SK-N-SH (cell line): Measurements from ENCODE around the gene PANK4. TPM values are rescaled to one million over a fixed set of nuclear protein-coding genes. Genes with fewer than 3 reads are reported as not detected.

Source experiments
- CTCF ChIA-PET: fragments of 300-600, 350-600 bp; formaldehyde crosslinking; extraction: SDS; loops from one replicate; lab custom pipeline; 2021; lab: Yijun Ruan, JAX
- POLR2A ChIA-PET: fragments of 350-600 bp; sonication (Branson Sonifier 250); formaldehyde crosslinking; extraction: SDS; loops from one replicate; lab custom pipeline; 2020; ENCODE audit warnings: antibody characterized with exemption, inconsistent platforms; lab: Yijun Ruan, JAX
- DNase-seq: peaks from one replicate; pipeline ENCODE4 v3.0.0; 2012
- H2AFZ ChIP-seq: fragments of 200-600 bp; sonication (generic); 2 replicates; pipeline ENCODE4 v1.8.1; 2016; ENCODE audit warnings: antibody characterized with exemption, mild to moderate bottlenecking, low read depth
- H3F3A ChIP-seq: fragments of 200-600 bp; sonication (generic); replicated peaks from 2 replicates; pipeline ENCODE3; 2016; ENCODE audit warnings: antibody characterized with exemption, mild to moderate bottlenecking; ENCODE audit not compliant: insufficient read depth
- H3K27ac ChIP-seq, 2 experiments: fragments of 200-500 bp in 1 of 2; fragments of 200-600 bp in 1 of 2; sonication (Bioruptor generic) in 1 of 2; sonication (generic), shearing (Covaris generic) in 1 of 2; 2 replicates each; pipeline versions ENCODE4 v1.5.1 to v1.6.1; 2014 to 2016; ENCODE audit warnings: low read depth in 2 of 2, inconsistent platforms in 1 of 2, low read length in 1 of 2, mild to moderate bottlenecking in 1 of 2, mixed read lengths in 1 of 2
- H3K27me3 ChIP-seq: fragments of 200-600 bp; sonication (generic), shearing (Covaris generic); 2 replicates; pipeline ENCODE4 v1.6.1; 2016; ENCODE audit warnings: mixed run types; ENCODE audit not compliant: insufficient read depth
- H3K36me3 ChIP-seq, 2 experiments: fragments of 200-500 bp in 1 of 2; fragments of 200-600 bp in 1 of 2; sonication (Bioruptor generic) in 1 of 2; sonication (generic) in 1 of 2; replicated peaks in 1 of 2; 2 replicates each; pipeline versions ENCODE3 to v1.5.1; 2014 to 2016; ENCODE audit warnings: low read length in 1 of 2, mild to moderate bottlenecking in 1 of 2; ENCODE audit not compliant: insufficient read depth in 2 of 2, control insufficient read depth in 1 of 2
- H3K4me1 ChIP-seq, 2 experiments: fragments of 200-500 bp in 1 of 2; fragments of 200-600 bp in 1 of 2; sonication (Bioruptor generic) in 1 of 2; sonication (generic), shearing (Covaris generic) in 1 of 2; 2 replicates each; pipeline versions ENCODE4 v1.5.1 to v1.6.1; 2014 to 2016; ENCODE audit warnings: low read depth in 1 of 2, low read length in 1 of 2, mixed run types in 1 of 2; ENCODE audit not compliant: insufficient read depth in 2 of 2, control insufficient read depth in 1 of 2
- H3K4me2 ChIP-seq: fragments of 200-600 bp; sonication (generic), shearing (Covaris generic); 2 replicates; pipeline ENCODE4 v1.6.1; 2017; ENCODE audit warnings: mixed run types
- H3K4me3 ChIP-seq, 2 experiments: fragments of 200-500 bp in 1 of 2; fragments of 200-600 bp in 1 of 2; sonication (Bioruptor generic) in 1 of 2; sonication (generic), shearing (Covaris generic) in 1 of 2; 2 replicates each; pipeline versions ENCODE4 v1.5.1 to v1.8.1; 2014 to 2016; ENCODE audit warnings: low read depth in 2 of 2, inconsistent platforms in 1 of 2, low read length in 1 of 2, mild to moderate bottlenecking in 1 of 2, mixed read lengths in 1 of 2, moderate library complexity in 1 of 2
- H3K79me2 ChIP-seq: fragments of 200-600 bp; sonication (generic); 2 replicates; pipeline ENCODE4 v1.8.1; 2017; ENCODE audit warnings: mild to moderate bottlenecking; ENCODE audit not compliant: insufficient read depth
- H3K9ac ChIP-seq: fragments of 200-600 bp; sonication (generic); 2 replicates; pipeline ENCODE4 v1.6.1; 2017; ENCODE audit warnings: mixed run types
- H3K9me2 ChIP-seq: fragments of 200-600 bp; sonication (generic); 2 replicates; pipeline ENCODE4 v1.6.1; 2017; ENCODE audit warnings: mixed run types
- H3K9me3 ChIP-seq: fragments of 200-600 bp; sonication (generic); 2 replicates; pipeline ENCODE4 v1.6.1; 2017; ENCODE audit warnings: mixed run types, mild to moderate bottlenecking, moderate library complexity
- H4K20me1 ChIP-seq: fragments of 200-600 bp; sonication (generic); 2 replicates; pipeline ENCODE4 v1.6.1; 2017; ENCODE audit warnings: mild to moderate bottlenecking, mixed run types; ENCODE audit not compliant: insufficient read depth
- CHD2 ChIP-seq: fragments of 150-350 bp; IDR thresholded peaks from 2 replicates; pipeline ENCODE4 v1.6.1; 2018; ENCODE audit warnings: low read length; ENCODE audit not compliant: partially characterized antibody
- ELF1 ChIP-seq: IDR thresholded peaks from 2 replicates; pipeline ENCODE4 v1.4.0; 2012
- EZH2phosphoT487 ChIP-seq: fragments of 200-600 bp; sonication (generic); IDR thresholded peaks from 2 replicates; pipeline ENCODE4 v1.6.1; 2017; ENCODE audit warnings: low read depth, mixed run types, mild to moderate bottlenecking, antibody characterized with exemption, moderate library complexity, borderline replicate concordance
- FOSL2 ChIP-seq: IDR thresholded peaks from 2 replicates; pipeline ENCODE4 v1.4.0; 2012; ENCODE audit warnings: low read depth, mild to moderate bottlenecking, moderate library complexity, borderline replicate concordance
- FOXJ3 ChIP-seq: sonication (generic); formaldehyde crosslinking; IDR thresholded peaks from 2 replicates; pipeline ENCODE4 v1.5.1; 2020; ENCODE audit warnings: mild to moderate bottlenecking, missing genetic modification reagents
- FOXM1 ChIP-seq: IDR thresholded peaks from 2 replicates; pipeline ENCODE4 v1.4.0; 2012; ENCODE audit warnings: low read depth, mild to moderate bottlenecking
- GATA2 ChIP-seq: sonication (generic); formaldehyde crosslinking; IDR thresholded peaks from 2 replicates; pipeline ENCODE4 v1.5.0; 2020; ENCODE audit warnings: mild to moderate bottlenecking, missing genetic modification reagents
- RFX5 ChIP-seq: IDR thresholded peaks from 2 replicates; pipeline ENCODE4 v1.6.1; 2012; ENCODE audit warnings: mild to moderate bottlenecking, improper control_type of control experiment, low read length
- RXRA ChIP-seq: IDR thresholded peaks from 2 replicates; pipeline ENCODE4 v1.4.0; 2012; ENCODE audit warnings: low read depth, mild to moderate bottlenecking, borderline replicate concordance
- SIN3A ChIP-seq: IDR thresholded peaks from 2 replicates; pipeline ENCODE4 v1.6.1; 2012; ENCODE audit warnings: low read depth, mild to moderate bottlenecking, low read length, moderate library complexity, borderline replicate concordance
- SMC3 ChIP-seq: IDR thresholded peaks from 2 replicates; pipeline ENCODE4 v1.6.1; 2012; ENCODE audit warnings: low read depth, low read length, improper control_type of control experiment
- TAF1 ChIP-seq: IDR thresholded peaks from 2 replicates; pipeline ENCODE4 v1.6.1; 2012; ENCODE audit warnings: low read depth, mild to moderate bottlenecking, low read length, moderate library complexity, borderline replicate concordance
- TCF12 ChIP-seq: IDR thresholded peaks from 2 replicates; pipeline ENCODE4 v1.4.0; 2012
- TEAD4 ChIP-seq: IDR thresholded peaks from 2 replicates; pipeline ENCODE4 v1.4.0; 2012; ENCODE audit warnings: mild to moderate bottlenecking, borderline replicate concordance; ENCODE audit not compliant: insufficient read depth
- YY1 ChIP-seq: IDR thresholded peaks from 2 replicates; pipeline ENCODE4 v1.4.0; 2012; ENCODE audit warnings: low read depth, mild to moderate bottlenecking
- WGBS: methylation state at CpG from one replicate; pipeline ENCODE4 v1.1.6; 2017; ENCODE audit warnings: low lambda C conversion rate; 5-methylcytosine and 5-hydroxymethylcytosine counted together
- polyA plus RNA-seq, 3 experiments: library from polyadenylated mRNA; depleted of rRNA; stranded (reverse); fragments of >200 nt; gene quantifications; 2 replicates each; pipeline ENCODE4 v1.2.3, GENCODE V29; 2012
- TF ChIP-seq, protein P1 (sequence below): fragments of 150-350 bp; IDR thresholded peaks from 2 replicates; pipeline ENCODE4 v1.6.1; 2017; ENCODE audit warnings: antibody characterized with exemption, low read length, low read depth, borderline replicate concordance
- TF ChIP-seq, protein P2 (sequence below): IDR thresholded peaks from 2 replicates; pipeline ENCODE4 v1.4.0; 2012; ENCODE audit warnings: low read depth, borderline replicate concordance

The PANK4 gene
- polyA plus RNA-seq, 1 of the 3 experiments (the other 2 are of a cell fraction), result 16.6 TPM

DNA sequence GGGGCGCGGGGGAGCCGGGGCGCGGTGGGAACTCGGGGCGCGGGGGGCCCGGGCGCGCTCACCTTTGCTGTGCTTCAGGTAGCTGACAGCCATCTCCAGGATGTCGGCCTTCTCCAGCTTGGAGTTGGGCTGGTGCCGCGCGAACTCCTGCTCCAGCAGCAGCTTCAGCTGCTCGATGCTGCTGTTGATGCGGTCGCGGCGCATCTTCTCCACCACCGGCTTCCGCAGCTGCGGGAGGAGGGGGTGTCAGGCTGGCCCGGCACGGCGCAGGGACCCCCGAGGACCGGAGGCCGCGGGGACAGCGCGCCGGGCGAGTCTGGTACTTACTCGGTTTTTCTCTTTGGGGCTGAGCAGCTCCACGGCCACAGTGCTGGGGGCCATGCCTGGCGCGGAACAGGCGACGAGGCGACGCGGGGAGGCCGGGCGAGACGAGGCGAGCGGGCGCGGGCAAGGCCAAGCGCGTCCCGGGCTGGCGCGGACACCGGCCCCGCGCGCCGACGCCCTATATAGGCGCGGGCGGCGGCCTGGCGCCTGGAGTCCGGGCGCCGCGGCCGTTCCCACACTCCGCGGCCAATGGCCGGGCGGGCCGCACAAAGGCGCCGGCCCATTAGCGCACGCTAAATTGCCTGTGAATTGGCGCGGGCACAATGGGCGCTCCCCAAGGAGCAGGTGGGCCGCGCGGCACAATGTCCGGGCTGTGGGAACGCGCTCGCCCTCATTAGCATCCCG, 3.6 kb upstream of the PANK4 start, which contains the start of gene HES5:
Gene HES5 (minus strand): TSS at position 480 of the 729 bp plus-strand sequence. CDS start 99 bp downstream, at position 381.
- ChIA-PET CTCF (interaction anchor here (1.0 to 7.7 kb wide), 5 partner anchors 14 to 335 kb away, joined by 3 to 35 read pairs (median 7); partner anchors contain the start of gene FAAP20), POLR2A (interaction anchor here (0.8 to 1.0 kb wide), 2 partner anchors 13 to 55 kb away, joined by 3 read pairs; no protein-coding TSS in a partner anchor)
- peaks cover 10% of the 10 kb centered on the region for H4K20me1 ChIP-seq
- H2AFZ ChIP-seq, result no peak within 1 kb of the TSS
- peak within 1 kb of the TSS in 1 of 2 experiments; percentile 12; a peak in 1 of 4 replicates for H3K4me3 ChIP-seq
- peak; percentile 73 for DNase-seq
- H3K9me2 ChIP-seq, result no peaks in the 10 kb centered on the region
- TF ChIP-seq EZH2phosphoT487 (no peak), GATA2 (CRISPR knock-in tag) (no peak), ELF1 (no peak), CHD2 (no peak), TCF12 (no peak), SMC3 (no peak)
- TF ChIP-seq, protein P1, sequence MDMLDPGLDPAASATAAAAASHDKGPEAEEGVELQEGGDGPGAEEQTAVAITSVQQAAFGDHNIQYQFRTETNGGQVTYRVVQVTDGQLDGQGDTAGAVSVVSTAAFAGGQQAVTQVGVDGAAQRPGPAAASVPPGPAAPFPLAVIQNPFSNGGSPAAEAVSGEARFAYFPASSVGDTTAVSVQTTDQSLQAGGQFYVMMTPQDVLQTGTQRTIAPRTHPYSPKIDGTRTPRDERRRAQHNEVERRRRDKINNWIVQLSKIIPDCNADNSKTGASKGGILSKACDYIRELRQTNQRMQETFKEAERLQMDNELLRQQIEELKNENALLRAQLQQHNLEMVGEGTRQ, result no peak
- H3K4me1 ChIP-seq, result peaks cover 0 to 37% of the 10 kb centered on the region in 2 experiments; a peak in 3 of 4 replicates
- H3K79me2 ChIP-seq, result peaks cover 10% of the 10 kb centered on the region
- H3K36me3 ChIP-seq, result no peaks in the 10 kb centered on the region
- no peak within 1 kb of the TSS for H3K27ac ChIP-seq
- H3K4me2 ChIP-seq, result no peak within 1 kb of the TSS
- H3K27me3 ChIP-seq, result peaks cover 6% of the 10 kb centered on the region; the same call in 1 of the 2 replicates
- 21% methylated on average over 15 of the region's 91 CpGs for WGBS
- no peaks in the 10 kb centered on the region for H3K9me3 ChIP-seq
- no peaks in the 10 kb centered on the region for H3F3A ChIP-seq
- no peak within 1 kb of the TSS for H3K9ac ChIP-seq

DNA sequence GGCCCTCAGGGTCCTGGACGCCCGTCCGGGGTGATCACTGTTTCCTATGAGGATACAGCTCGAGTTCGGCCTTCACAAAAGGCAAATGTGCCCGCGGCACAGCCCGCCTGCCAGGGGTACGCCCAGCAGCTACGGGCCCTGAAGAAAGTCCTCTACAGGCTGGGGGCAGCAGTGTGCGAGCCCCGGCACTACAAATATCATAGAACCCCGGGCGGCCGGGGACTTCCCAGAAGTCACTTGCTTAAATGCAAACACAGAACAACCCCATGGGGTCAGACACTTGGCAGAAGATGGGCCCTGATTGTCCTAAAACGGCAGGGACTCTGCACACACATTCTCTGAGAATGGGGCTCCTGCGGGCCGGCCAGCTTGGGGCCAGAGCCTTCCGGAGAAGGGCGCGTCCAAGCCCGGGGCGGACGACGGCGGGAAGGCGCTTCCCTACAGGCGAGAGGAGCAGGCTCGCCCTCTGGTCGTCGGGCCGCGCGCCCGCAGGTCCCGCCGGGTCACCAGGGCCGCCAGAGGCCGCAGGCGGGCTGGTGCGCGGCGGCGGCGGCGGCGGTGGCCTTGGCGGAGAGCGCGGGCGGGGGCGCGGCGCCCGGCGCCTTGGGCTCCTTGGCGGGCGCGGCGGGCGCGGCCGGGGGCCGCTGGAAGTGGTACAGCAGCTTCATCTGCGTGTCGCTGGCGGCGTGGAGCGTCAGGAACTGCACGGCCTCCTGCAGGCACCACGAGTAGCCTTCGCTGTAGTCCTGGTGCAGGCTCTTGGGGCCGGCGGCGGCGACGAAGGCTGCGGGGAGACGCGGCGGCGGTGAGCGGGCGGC, 2.8 kb upstream of the PANK4 start:
- Histone ChIP-seq H4K20me1 (peaks cover 18% of the 10 kb centered on the region), H3K9me3 (no peaks in the 10 kb centered on the region), H3K9me2 (no peaks in the 10 kb centered on the region), H3K9ac (no peak overlapping the region), H2AFZ (no peak overlapping the region), H3K4me3 (no peak overlapping the region), H3K4me1 (peaks cover 0 to 41% of the 10 kb centered on the region in 2 experiments; a peak in 3 of 4 replicates), H3F3A (no peaks in the 10 kb centered on the region), H3K79me2 (peaks cover 18% of the 10 kb centered on the region), H3K27ac (no peak overlapping the region), H3K36me3 (no peaks in the 10 kb centered on the region), H3K4me2 (no peak overlapping the region), H3K27me3 (peaks cover 6% of the 10 kb centered on the region; the same call in 1 of the 2 replicates)
- POLR2A ChIA-PET, result no interaction called here
- DNase-seq, result peak; percentile 71
- TF ChIP-seq FOSL2 (no peak), ELF1 (no peak), GATA2 (CRISPR knock-in tag) (no peak), FOXJ3 (CRISPR knock-in tag) (no peak), TEAD4 (no peak), CHD2 (no peak), EZH2phosphoT487 (no peak), FOXM1 (no peak), RFX5 (no peak), SIN3A (no peak), RXRA (no peak), SMC3 (no peak), YY1 (no peak), TAF1 (no peak)
- TF ChIP-seq, protein P2, sequence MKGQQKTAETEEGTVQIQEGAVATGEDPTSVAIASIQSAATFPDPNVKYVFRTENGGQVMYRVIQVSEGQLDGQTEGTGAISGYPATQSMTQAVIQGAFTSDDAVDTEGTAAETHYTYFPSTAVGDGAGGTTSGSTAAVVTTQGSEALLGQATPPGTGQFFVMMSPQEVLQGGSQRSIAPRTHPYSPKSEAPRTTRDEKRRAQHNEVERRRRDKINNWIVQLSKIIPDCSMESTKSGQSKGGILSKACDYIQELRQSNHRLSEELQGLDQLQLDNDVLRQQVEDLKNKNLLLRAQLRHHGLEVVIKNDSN, result no peak
- CTCF ChIA-PET, result interaction anchor here (1.2 to 7.7 kb wide), 5 partner anchors 15 to 114 kb away, joined by 3 to 35 read pairs (median 7); no protein-coding TSS in a partner anchor
- 32% methylated on average over 12 of the region's 84 CpGs for WGBS
